Measurements from ENCODE around the gene ITGB5.
"Not testable (repeated sequence)": the region's sequence is repeated elsewhere in the genome, so short reads cannot be mapped to it uniquely, and the experiment has no call there.

The ITGB5 gene

DNA sequence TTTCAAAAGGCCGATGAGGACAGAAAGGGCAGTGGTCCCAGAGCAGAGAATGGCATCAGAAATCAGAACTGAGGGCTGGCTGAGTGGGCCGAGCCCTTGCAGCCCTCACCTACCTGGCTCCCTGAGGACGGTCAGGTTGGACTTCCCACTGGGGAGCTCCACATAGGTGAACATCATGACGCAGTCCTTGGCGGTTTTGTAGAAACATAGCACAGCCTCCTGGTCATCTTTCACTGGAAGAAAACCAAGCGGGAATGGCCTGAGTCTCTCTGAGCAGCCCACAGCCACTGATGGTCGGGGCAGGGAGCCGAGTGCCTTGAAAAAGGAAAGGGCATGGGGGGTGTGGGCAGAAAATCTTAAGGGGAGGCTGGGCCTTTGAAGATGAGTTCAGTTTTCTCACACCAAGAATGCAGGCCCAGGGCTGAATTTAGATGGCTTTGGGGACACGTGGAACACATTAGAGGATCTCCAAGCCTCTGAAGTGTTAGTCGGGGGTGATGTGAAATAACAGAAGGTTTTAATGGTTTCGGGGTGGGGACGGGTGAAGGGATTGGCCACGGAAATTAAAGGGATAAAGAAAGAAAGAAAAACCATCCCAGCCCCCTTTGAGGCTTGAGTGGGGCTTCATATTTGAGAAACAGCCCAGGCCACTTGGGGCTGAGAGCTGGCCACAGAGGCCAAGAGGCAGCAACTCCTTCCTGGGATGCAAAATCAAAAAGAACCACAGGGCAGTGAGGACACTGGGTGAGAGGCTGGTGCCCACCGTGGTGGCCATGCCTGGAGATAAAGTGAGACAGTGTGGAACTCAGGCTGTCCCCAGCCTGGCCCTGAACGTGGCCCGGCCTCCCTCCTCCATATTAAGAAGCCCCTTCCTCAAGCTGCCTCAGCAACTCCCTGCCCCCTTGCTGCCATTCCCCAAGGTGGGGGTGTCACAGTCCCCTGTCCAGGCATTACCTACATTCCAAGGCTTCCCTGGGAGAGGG lies 120.8 kb downstream of the ITGB5 start:
- no peak for FAIRE-seq

DNA sequence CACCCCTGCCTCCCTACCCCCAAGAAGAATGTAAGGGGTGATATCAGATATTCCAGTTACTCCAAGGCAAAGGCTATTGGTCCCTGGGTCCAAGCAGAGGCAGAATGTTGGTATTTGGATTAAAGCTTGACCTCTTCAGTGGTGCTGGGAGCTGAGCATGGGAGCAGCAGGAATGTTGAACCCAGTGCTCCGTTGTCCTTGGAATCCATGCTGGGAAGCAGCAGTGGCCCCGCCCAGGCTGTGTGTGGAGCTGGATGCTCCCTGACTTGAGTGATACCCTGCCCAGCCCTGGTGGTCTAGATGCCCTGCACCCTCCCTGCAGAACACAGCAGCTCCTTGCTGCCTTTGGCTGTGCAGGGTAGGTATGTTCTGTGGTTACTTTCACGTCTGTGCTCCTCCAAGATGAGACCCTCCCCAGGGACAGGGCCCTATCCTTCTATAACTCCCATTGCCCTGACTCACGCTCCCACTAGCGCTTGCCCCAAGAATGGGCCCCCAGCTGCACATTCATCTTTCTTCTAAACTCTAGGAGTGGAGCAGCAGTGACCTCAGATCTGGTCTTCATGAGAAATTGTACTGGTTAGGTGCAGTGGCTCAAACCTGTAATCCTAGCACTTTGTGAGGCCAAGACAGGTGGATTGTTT lies 121.8 kb downstream of the ITGB5 start:
- no peak for FAIRE-seq

DNA sequence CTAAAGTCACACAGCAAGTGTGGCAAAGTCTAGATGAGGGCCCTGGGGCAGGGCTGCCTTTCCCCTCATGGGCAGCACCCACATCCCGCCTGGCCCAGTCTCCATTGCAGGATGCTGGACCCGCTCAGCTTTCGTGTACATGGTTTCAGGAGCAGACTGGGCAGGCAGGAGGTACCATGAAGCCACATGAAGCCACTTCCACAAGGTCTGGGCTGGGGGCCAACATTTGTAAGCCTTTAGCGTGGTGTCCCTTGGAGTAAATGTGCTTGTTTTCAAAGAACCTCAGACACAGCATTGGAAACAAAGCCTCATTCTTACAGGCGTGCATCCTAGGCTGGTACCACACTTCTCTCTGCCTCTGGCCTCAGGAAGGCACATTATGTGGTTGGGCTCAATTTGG lies 122.4 kb downstream of the ITGB5 start:
- no peak for FAIRE-seq

DNA sequence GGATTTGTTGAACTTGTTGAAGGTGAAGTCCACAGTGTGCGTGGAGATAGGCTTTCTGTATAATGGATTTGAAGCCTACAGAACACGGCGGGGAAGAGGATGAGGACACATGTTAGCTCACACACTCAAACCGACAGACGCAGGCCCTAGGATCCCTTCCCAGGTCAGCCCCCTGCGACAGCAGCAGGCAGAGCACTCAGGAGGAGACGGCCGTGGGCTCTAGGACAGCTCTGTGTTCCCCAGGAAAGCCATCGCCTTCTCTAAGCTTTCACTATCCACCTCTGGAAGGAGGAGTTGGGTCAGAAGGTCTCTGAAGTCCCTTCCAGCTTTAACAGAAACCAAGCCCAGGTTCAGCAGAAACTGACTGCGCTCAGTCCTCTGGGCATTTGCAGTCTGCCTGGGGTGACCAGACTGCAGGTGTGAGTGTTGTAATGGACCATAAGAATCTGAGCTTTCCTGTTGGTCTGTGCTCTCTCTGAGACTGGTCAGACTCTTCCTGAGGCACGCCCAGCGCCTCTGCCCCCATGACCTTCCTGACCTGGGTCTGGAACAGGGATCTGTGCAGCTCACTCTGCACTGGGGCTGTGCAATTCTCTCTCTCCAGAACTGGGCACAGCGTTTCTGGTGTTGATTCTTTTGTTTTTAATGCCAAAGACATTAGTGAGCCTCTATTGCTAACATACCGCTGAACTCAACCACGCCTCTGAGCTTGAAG lies 123.4 kb downstream of the ITGB5 start:
- no peak for FAIRE-seq

DNA sequence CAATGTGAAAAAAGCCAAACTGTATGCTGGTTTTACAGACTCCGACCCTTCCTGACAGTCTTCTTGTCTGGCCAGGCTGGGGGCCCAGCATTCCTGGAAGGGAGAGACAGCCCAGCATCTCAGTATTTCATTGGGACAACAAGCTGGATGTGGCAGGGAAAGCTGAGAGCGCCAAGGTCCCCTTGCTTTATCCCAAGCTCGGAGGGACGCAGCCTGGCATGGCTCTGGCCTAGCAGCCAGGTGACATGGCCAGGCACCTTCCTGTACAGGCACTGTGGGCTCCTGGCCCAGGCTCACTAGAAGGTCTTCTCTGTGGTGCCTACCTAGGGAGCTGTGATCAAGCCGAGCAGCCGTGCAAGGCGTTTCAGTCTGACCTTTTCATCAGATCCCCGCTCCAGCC lies 124.0 kb downstream of the ITGB5 start:
- no peak for FAIRE-seq

- FAIRE-seq: no peak
Observed at GRCh38 chr3:124762661-124763011, 124.5 kb downstream of the ITGB5 start.

GRCh38 chr3:124761935-124762660 lies 125.1 kb downstream of the ITGB5 start:
- FAIRE-seq: no peak

DNA sequence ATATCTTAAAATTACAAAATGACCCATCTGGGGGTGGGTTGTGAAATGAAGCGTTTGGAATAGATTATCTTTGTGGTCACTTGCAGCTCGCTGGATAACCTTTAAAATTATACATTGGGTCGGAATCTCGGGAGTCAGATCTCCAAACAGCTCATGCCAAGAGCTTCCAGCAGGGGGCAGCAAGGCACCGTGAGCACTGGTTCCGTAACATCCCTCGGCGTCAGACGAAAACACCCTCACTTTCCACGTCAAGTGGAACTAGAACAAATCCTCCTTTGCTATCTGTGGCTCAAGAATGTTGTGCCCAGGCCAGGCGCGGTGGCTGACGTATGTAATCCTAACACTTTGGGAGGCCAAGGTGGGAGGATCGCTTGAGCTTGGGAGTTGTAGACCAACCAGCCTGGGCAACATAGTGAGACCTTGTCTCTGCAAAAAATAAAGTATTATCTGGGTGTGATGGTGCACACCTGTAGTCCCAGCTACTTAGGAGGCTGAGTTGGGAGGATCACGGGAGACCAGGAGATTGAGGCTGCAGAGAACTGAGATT lies 125.8 kb downstream of the ITGB5 start:
- no peak for FAIRE-seq

DNA sequence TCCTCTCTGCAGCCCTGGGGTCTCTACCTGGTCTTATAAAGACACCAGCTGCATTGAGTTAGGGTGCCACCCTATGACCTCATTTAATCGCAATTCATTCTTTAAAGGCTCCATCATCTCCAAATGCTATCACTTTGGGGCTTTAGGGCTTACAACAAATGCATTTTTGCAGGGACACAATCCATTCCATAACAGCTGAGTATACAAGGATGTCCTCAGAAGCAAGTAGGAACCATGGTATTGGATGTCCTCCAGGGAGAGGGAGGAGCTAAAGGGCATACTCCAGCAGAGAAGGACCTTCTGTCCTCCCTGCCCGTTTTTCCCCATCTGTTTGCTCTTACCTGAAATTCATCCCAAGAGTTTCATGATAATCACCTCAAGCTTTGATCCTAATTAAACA lies 126.6 kb downstream of the ITGB5 start:
- no peak for FAIRE-seq

DNA sequence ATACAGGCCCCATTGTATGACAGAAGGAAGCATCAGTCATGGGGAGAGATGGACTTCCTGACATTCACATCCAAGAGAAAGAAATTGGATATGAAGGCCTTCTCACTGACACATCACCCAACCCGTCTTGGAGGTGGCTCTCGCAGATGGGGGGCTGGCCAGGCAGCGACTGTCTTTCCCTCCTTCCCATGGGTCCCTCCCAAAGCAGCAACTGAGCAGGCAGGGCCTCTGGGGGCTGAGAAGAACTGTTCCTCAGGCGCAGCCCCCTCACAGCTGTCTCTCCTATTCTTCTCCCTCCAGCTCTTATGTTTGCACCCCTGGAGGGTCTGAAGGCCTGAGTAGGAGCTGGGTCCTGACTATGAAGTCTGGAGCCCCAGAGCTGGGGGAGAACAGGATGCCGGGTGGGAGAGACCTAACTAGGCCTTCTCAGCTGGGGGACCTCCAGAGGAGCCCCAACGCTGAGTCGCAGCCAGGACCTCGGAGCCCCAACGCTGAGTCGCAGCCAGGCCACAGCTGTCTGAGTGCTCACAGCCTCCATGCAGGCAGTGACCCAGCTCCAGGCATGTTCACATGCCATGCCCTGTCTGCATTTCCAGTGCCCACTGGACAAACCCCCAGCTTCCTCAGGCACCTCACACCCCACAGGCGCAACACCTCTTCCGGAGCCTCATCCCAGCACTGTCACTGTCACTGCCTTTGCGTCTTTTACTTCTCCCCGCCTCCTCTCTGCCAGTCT lies 127.3 kb downstream of the ITGB5 start:
- no peak for FAIRE-seq

- no peak for FAIRE-seq
Observed at GRCh38 chr3:124758851-124759635, 128.1 kb downstream of the ITGB5 start.

- not testable (repeated sequence) for FAIRE-seq
Observed at GRCh38 chr3:124757926-124758325, 129.2 kb downstream of the ITGB5 start.

DNA sequence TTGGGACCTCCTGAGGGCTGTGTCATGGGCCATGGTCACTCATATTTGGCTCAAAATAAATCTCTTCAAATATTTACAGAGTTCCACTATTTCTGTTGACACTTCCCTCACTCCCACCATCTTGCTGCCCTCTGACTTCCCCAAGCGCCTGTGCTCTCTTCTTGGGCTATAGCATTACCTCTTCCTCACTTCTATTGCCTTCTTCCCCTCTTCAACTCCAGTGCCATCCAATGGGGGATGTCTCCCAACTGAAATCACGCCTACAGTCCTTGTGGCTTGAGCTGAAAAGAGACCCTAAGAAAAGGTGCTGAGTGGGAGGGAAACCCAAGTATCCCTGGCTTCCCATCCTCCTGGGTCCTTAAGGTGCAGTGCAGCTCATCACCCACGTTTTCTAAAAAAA lies 135.1 kb downstream of the ITGB5 start:
- FAIRE-seq: no peak

DNA sequence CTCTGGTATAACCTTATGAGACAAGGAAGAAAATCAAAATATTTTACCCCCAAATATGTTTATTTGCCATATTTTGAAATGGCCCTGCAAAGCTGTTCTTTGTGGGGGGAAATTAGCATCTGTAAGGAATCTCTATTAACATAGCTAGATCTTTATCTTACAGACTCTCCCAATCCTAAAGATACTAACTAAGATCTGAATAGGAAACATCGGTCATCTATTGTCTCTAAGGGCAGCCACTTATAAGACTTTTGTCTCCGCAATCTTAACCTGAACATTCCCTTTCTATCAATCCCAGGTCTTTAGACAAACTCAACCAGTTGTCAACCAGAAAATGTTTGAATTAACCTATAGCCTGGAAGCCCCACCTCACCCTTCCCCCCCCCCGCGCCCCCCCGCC lies 135.7 kb downstream of the ITGB5 start:
- FAIRE-seq: no peak

DNA sequence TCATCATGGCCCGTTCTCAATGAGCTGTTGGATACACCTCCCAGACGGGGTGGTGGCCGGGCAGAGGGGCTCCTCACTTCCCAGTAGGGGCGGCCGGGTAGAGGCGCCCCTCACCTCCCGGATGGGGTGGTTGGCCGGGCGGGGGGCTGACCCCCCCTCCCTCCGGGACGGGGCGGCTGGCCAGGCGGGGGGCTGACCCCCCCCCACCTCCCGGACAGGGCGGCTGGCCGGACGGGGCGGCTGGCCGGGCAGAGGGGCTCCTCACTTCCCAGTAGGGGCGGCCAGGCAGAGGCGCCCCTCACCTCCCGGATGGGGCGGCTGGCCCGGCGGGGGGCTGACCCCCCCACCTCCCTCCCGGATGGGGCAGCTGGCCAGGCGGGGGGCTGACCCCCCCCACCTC lies 137.3 kb downstream of the ITGB5 start:
- not testable (repeated sequence) for FAIRE-seq

DNA sequence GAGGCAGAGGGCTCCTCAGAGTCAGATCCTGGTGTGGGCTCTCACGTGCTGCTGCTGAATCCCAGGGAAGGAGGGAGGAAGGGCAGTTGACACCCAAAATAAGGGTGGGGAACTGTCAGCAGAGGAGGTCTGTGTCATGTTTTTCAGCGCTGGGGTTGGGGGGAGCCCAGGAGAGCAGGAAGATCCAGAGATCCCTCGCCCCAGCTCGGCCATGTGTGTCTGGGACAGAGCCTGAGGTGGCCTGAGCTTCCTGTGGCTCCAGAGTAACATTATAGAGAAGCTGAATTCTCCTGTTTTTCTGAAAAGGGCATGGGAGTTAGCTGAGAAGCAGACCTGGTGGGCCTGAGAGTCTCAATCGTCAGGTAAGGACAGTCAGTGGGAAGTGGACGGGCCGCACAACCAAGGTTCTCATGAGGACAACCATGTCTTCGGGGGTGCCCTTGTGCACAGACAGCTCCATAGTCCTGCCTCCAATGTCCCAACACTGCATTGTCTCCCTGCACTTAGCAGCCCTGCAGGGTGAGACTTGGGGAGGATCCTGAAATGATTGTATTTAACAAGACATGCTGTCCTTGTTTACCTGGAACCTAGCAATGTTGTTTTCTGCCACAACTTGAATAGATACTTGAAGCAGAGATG lies 138.5 kb downstream of the ITGB5 start:
- FAIRE-seq: no peak

GRCh38 chr3:124747111-124747981 lies 139.8 kb downstream of the ITGB5 start:
- FAIRE-seq: no peak

DNA sequence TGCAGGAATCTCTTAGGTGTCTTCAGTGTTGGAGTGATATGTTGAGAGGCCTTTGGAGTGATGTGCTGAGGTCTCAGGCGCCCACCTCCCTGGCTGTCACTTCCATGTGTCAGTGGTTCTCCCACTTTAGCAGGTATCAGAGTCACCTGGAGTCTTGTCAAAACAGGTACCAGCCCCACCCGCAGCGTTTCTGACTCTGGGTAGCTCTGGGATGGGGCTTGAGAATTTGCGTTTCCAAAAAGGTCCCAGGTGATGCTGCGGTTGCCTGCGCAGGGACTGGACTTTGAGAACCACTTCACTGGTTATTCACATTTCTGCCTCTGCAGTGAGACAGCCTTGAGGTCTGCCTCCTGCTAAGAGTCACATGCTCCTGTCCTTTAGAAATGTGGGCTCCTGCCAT lies 141.4 kb downstream of the ITGB5 start:
- no peak for FAIRE-seq

DNA sequence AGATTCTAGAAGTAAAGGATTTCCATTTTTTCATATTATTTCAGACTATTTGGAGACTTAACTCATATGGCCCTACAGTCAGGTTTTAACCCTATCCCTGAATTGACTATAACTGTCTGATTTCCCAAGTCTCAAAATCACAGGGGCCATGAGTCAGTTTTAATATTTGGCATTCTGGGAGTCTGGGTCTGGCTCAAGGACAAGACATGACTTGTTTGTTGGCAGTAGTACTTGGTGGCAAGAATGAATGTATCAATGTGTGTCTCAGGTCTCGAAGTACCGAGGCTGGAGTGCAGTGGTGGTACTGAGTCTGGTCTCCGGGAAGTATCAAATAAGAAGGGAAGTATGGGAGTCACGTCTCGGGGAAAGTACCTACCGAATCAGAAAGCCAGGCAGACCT lies 146.1 kb downstream of the ITGB5 start:
- no peak for FAIRE-seq

DNA sequence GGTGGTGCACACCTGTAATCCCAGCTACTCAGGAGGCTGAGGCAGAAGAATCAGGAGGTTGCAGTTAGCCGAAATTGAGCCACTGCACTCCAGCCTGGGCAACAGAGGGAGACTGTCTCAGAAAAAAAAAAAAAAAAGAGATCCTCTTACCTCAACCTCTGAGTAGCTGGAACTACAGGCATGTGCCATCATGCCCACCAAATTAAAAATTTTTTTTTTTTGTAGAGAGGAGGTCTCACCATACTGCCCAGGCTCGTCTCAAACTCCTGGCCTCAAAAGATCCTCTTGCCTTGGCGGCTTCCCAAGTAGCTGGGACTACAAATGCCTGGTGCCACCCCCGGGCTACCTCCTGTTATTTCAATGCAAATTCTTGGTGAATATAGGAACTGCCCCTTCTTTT lies 155.4 kb downstream of the ITGB5 start:
- FAIRE-seq: no peak
